K562 (cell line): ENCODE data around the gene ADD1.

Experiments used
- STAT5A ChIP-seq: IDR thresholded peaks from 2 replicates; pipeline ENCODE4 v1.6.1; 2012; ENCODE audit warnings: low read length, inconsistent platforms, borderline replicate concordance
- ZBTB1 ChIP-seq: sonication (generic); formaldehyde crosslinking; IDR thresholded peaks from 2 replicates; pipeline ENCODE4 v1.8.1; 2023; ENCODE audit warnings: missing genetic modification reagents, low read depth, mild to moderate bottlenecking, borderline replicate concordance
- ZNF274 ChIP-seq: IDR thresholded peaks from 2 replicates; pipeline ENCODE4 v1.6.1; 2011; ENCODE audit warnings: low read depth, mild to moderate bottlenecking, low read length, moderate library complexity, borderline replicate concordance
- TF ChIP-seq, protein P1 (sequence below), 2 experiments: IDR thresholded peaks; 2 replicates each; pipeline ENCODE4 v1.6.1; 2011; ENCODE audit warnings: borderline replicate concordance in 1 of 2, control low read depth in 1 of 2, low read depth in 1 of 2, low read length in 1 of 2, mild to moderate bottlenecking in 1 of 2, mixed read lengths in 1 of 2, moderate library complexity in 1 of 2; ENCODE audit not compliant: insufficient read depth in 1 of 2, insufficient read length in 1 of 2, poor library complexity in 1 of 2, severe bottlenecking in 1 of 2; ENCODE audit errors: extremely low read depth in 1 of 2

DNA sequence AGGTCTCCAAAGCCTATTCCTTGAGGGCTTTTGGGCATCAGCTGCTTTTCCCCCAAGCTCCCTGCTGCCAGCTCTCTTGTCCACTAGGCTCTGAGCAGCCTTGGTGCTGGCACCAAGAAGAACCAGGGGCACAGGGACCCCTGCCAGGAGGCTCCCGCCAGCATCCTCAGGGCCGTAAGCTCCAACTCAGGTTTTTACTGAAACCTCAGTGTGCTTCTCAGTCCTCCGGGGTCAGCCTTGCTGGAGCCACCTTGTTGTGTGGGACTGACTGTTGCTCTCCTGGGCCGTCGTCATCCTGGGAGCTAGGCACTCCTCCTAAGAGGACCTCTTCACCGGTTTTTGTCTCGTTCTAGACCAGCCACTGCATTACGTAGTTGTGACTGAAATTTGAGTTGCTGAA lies 80.6 kb downstream of the ADD1 start:
- TF ChIP-seq, protein P1, sequence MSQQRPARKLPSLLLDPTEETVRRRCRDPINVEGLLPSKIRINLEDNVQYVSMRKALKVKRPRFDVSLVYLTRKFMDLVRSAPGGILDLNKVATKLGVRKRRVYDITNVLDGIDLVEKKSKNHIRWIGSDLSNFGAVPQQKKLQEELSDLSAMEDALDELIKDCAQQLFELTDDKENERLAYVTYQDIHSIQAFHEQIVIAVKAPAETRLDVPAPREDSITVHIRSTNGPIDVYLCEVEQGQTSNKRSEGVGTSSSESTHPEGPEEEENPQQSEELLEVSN (IDR thresholded peaks at IDR 0.05; ENCODE audit: borderline replicate concordance in 1 of 2, extremely low read depth in 1 of 2, insufficient read depth in 1 of 2, insufficient read length in 1 of 2, low read depth in 1 of 2, low read length in 1 of 2, poor library complexity in 1 of 2, severe bottlenecking in 1 of 2) = no peak
- TF ChIP-seq STAT5A (no peak), ZBTB1 (CRISPR knock-in tag) (no peak), ZNF274 (no peak)
